ENCODE measurements around the gene TRAPPC12. TPM values are rescaled to one million over a fixed set of nuclear protein-coding genes. Genes with fewer than 3 reads are reported as not detected.

Gene TRAPPC12
- total RNA-seq, 3 donors from 2014 or later = 76.9 to 102 (median 97.8) TPM

- no peak for TF ChIP-seq CTCF (IDR thresholded peaks at IDR 0.05)
- no peak overlapping the region for H3K4me3 ChIP-seq
- DNase-seq = no peak
- H3K9me3 ChIP-seq = no peaks in the 10 kb centered on the region
- H3K36me3 ChIP-seq (ENCODE audit: low read depth) = no peaks in the 10 kb centered on the region
- no peaks in the 10 kb centered on the region for H3K4me1 ChIP-seq (ENCODE audit: low read depth)
- intact Hi-C loops (cut with DNase I, micrococcal nuclease) = no loop called here
- no peak for ATAC-seq
Observed at GRCh38 chr2:3340144-3340543, 39.4 kb upstream of the TRAPPC12 start.

GRCh38 chr2:3341336-3341735, 38.2 kb upstream of the TRAPPC12 start:
- intact Hi-C loops (cut with DNase I, micrococcal nuclease) = no loop called here
- Histone ChIP-seq H3K9me3 (no peaks in the 10 kb centered on the region), H3K36me3 (ENCODE audit: low read depth) (no peaks in the 10 kb centered on the region), H3K4me3 (no peak overlapping the region), H3K4me1 (ENCODE audit: low read depth) (no peaks in the 10 kb centered on the region)
- DNase-seq = no peak
- no peak for TF ChIP-seq CTCF (IDR thresholded peaks at IDR 0.05)
- ATAC-seq = no peak

- H3K36me3 ChIP-seq (ENCODE audit: low read depth) = no peaks in the 10 kb centered on the region
- no peak for TF ChIP-seq CTCF (IDR thresholded peaks at IDR 0.05)
- no peak overlapping the region for H3K4me3 ChIP-seq
- intact Hi-C loops (cut with DNase I, micrococcal nuclease) = no loop called here
- no peaks in the 10 kb centered on the region for H3K9me3 ChIP-seq
- ATAC-seq = no peak
- H3K4me1 ChIP-seq (ENCODE audit: low read depth) = no peaks in the 10 kb centered on the region
- no peak for DNase-seq
Observed at GRCh38 chr2:3342324-3342723, 37.2 kb upstream of the TRAPPC12 start.

GRCh38 chr2:3343012-3343411, 36.5 kb upstream of the TRAPPC12 start:
- DNase-seq (no peak), ATAC-seq (no peak)
- Histone ChIP-seq H3K36me3 (ENCODE audit: low read depth) (no peaks in the 10 kb centered on the region), H3K4me3 (no peak overlapping the region), H3K9me3 (no peaks in the 10 kb centered on the region), H3K4me1 (ENCODE audit: low read depth) (no peaks in the 10 kb centered on the region)
- intact Hi-C loops (cut with DNase I, micrococcal nuclease) = no loop called here
- no peak for TF ChIP-seq CTCF (IDR thresholded peaks at IDR 0.05)

GRCh38 chr2:3344897-3345296, 34.6 kb upstream of the TRAPPC12 start:
- no peak for TF ChIP-seq CTCF (IDR thresholded peaks at IDR 0.05)
- intact Hi-C loops (cut with DNase I, micrococcal nuclease) = no loop called here
- H3K36me3 ChIP-seq (ENCODE audit: low read depth) = no peaks in the 10 kb centered on the region
- no peak for ATAC-seq
- no peak overlapping the region for H3K4me3 ChIP-seq
- no peaks in the 10 kb centered on the region for H3K4me1 ChIP-seq (ENCODE audit: low read depth)
- DNase-seq = no peak
- H3K9me3 ChIP-seq = no peaks in the 10 kb centered on the region

- Histone ChIP-seq H3K4me3 (no peak overlapping the region), H3K4me1 (ENCODE audit: low read depth) (no peaks in the 10 kb centered on the region), H3K36me3 (ENCODE audit: low read depth) (no peaks in the 10 kb centered on the region), H3K9me3 (no peaks in the 10 kb centered on the region)
- no peak for ATAC-seq
- intact Hi-C loops (cut with DNase I, micrococcal nuclease) = no loop called here
- no peak for TF ChIP-seq CTCF (IDR thresholded peaks at IDR 0.05)
- no peak for DNase-seq
Observed at GRCh38 chr2:3345621-3346020, 33.9 kb upstream of the TRAPPC12 start.

All from mucosa of descending colon (tissue), 3 donors.